K562 (cell line): ENCODE measurements around the gene DIPK1A. TPM values are rescaled to one million over a fixed set of nuclear protein-coding genes. Genes with fewer than 3 reads are reported as not detected.
A peak's percentile ranks its signal among the peaks of the same experiment; 100 is the strongest.

Experiments used
- CREB1 ChIP-seq, 2 experiments: sonication (generic) in 1 of 2; formaldehyde crosslinking in 1 of 2; IDR thresholded peaks; 2 replicates each; pipeline versions ENCODE4 v1.6.1 to v1.8.0; 2012 to 2022; ENCODE audit warnings: inconsistent platforms in 1 of 2, mild to moderate bottlenecking in 1 of 2, missing genetic modification reagents in 1 of 2, moderate library complexity in 1 of 2
- TOE1 ChIP-seq, 2 experiments: fragments of 450-650 bp in 1 of 2; sonication (generic) in 1 of 2; formaldehyde crosslinking in 1 of 2; IDR thresholded peaks; 2 replicates each; pipeline versions ENCODE4 v1.7.1 to v1.8.0; 2016 to 2022; ENCODE audit warnings: borderline replicate concordance in 2 of 2, mild to moderate bottlenecking in 2 of 2, antibody characterized with exemption in 1 of 2, inconsistent platforms in 1 of 2, low read depth in 1 of 2, missing genetic modification reagents in 1 of 2, moderate library complexity in 1 of 2
- polyA plus RNA-seq, 8 experiments: library from polyadenylated mRNA; depleted of rRNA in 4 of 8; stranded (reverse) in 5 of 8; unstranded in 3 of 8; fragments of >200 nt; fragmentation: Nextera tagmentation in 2 of 8; fragmentation: Illumina TruSeq in 1 of 8; extraction: Ambion mirVana in 2 of 8; extraction: Trizol in 1 of 8; gene quantifications; 2 replicates each; pipeline versions ENCODE4 v1.2.1 to v1.2.3, GENCODE V29; 2011 to 2014; ENCODE audit warnings: inconsistent platforms in 1 of 8, missing spikeins in 1 of 8
- total RNA-seq, 7 experiments: library from RNA; depleted of rRNA in 6 of 7; stranded (reverse); fragments of >200 nt in 6 of 7; fragmentation: Illumina TruSeq in 2 of 7; extraction: Trizol in 2 of 7; gene quantifications; 2 replicates each; pipeline versions ENCODE4 v1.2.1 to v1.2.3, GENCODE V29; 2011 to 2021; ENCODE audit warnings: low replicate concordance in 1 of 7
- TF ChIP-seq, protein P1 (sequence below): fragments of 450-650 bp; IDR thresholded peaks from 2 replicates; pipeline ENCODE4 v1.7.1; 2018; ENCODE audit warnings: mild to moderate bottlenecking, low read depth; ENCODE audit not compliant: partially characterized antibody
- TF ChIP-seq, protein P2 (sequence below): fragments of 450-650 bp; IDR thresholded peaks from 2 replicates; pipeline ENCODE4 v1.6.1; 2016; ENCODE audit warnings: mild to moderate bottlenecking, moderate library complexity

Gene DIPK1A
- total and polyA plus RNA-seq, 9 of the 15 experiments (the other 6 are each of a cell fraction or from before 2014, with no cell fraction given): 0.54 to 2.5 (median 1.3) TPM

DNA sequence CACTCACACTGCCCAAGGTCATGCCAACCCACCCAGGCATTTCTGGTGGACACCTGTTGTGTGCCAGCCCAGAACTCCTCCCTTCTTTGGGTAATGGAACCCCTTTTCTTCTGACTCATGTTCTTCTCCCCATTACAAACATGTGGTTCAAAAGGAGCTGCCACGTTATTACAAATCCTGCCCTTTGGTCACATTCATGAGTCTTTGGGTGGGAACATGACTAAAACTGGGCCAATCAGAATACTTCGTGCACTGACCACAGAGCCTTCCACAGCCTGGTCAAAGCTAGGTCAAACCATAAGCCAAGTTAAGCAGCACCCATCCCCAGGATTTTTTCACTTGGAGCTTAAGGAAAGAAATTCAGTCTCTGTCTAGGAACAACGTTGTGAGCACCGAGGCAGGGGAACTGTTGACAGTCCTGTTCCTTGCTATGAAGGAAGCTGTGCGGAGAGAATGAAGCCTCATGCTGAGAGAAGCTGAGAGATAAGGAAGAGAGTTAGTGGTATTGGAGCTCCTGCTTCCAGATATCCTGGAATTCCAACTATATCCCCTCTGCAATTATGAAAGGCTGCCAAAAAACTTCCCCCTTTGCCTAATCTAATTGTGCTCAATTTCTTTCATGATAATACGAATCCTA is 46.8 kb upstream of the DIPK1A start (continued):
- TF ChIP-seq, protein P1, sequence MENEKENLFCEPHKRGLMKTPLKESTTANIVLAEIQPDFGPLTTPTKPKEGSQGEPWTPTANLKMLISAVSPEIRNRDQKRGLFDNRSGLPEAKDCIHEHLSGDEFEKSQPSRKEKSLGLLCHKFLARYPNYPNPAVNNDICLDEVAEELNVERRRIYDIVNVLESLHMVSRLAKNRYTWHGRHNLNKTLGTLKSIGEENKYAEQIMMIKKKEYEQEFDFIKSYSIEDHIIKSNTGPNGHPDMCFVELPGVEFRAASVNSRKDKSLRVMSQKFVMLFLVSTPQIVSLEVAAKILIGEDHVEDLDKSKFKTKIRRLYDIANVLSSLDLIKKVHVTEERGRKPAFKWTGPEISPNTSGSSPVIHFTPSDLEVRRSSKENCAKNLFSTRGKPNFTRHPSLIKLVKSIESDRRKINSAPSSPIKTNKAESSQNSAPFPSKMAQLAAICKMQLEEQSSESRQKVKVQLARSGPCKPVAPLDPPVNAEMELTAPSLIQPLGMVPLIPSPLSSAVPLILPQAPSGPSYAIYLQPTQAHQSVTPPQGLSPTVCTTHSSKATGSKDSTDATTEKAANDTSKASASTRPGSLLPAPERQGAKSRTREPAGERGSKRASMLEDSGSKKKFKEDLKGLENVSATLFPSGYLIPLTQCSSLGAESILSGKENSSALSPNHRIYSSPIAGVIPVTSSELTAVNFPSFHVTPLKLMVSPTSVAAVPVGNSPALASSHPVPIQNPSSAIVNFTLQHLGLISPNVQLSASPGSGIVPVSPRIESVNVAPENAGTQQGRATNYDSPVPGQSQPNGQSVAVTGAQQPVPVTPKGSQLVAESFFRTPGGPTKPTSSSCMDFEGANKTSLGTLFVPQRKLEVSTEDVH: no peak
- TF ChIP-seq, protein P2, sequence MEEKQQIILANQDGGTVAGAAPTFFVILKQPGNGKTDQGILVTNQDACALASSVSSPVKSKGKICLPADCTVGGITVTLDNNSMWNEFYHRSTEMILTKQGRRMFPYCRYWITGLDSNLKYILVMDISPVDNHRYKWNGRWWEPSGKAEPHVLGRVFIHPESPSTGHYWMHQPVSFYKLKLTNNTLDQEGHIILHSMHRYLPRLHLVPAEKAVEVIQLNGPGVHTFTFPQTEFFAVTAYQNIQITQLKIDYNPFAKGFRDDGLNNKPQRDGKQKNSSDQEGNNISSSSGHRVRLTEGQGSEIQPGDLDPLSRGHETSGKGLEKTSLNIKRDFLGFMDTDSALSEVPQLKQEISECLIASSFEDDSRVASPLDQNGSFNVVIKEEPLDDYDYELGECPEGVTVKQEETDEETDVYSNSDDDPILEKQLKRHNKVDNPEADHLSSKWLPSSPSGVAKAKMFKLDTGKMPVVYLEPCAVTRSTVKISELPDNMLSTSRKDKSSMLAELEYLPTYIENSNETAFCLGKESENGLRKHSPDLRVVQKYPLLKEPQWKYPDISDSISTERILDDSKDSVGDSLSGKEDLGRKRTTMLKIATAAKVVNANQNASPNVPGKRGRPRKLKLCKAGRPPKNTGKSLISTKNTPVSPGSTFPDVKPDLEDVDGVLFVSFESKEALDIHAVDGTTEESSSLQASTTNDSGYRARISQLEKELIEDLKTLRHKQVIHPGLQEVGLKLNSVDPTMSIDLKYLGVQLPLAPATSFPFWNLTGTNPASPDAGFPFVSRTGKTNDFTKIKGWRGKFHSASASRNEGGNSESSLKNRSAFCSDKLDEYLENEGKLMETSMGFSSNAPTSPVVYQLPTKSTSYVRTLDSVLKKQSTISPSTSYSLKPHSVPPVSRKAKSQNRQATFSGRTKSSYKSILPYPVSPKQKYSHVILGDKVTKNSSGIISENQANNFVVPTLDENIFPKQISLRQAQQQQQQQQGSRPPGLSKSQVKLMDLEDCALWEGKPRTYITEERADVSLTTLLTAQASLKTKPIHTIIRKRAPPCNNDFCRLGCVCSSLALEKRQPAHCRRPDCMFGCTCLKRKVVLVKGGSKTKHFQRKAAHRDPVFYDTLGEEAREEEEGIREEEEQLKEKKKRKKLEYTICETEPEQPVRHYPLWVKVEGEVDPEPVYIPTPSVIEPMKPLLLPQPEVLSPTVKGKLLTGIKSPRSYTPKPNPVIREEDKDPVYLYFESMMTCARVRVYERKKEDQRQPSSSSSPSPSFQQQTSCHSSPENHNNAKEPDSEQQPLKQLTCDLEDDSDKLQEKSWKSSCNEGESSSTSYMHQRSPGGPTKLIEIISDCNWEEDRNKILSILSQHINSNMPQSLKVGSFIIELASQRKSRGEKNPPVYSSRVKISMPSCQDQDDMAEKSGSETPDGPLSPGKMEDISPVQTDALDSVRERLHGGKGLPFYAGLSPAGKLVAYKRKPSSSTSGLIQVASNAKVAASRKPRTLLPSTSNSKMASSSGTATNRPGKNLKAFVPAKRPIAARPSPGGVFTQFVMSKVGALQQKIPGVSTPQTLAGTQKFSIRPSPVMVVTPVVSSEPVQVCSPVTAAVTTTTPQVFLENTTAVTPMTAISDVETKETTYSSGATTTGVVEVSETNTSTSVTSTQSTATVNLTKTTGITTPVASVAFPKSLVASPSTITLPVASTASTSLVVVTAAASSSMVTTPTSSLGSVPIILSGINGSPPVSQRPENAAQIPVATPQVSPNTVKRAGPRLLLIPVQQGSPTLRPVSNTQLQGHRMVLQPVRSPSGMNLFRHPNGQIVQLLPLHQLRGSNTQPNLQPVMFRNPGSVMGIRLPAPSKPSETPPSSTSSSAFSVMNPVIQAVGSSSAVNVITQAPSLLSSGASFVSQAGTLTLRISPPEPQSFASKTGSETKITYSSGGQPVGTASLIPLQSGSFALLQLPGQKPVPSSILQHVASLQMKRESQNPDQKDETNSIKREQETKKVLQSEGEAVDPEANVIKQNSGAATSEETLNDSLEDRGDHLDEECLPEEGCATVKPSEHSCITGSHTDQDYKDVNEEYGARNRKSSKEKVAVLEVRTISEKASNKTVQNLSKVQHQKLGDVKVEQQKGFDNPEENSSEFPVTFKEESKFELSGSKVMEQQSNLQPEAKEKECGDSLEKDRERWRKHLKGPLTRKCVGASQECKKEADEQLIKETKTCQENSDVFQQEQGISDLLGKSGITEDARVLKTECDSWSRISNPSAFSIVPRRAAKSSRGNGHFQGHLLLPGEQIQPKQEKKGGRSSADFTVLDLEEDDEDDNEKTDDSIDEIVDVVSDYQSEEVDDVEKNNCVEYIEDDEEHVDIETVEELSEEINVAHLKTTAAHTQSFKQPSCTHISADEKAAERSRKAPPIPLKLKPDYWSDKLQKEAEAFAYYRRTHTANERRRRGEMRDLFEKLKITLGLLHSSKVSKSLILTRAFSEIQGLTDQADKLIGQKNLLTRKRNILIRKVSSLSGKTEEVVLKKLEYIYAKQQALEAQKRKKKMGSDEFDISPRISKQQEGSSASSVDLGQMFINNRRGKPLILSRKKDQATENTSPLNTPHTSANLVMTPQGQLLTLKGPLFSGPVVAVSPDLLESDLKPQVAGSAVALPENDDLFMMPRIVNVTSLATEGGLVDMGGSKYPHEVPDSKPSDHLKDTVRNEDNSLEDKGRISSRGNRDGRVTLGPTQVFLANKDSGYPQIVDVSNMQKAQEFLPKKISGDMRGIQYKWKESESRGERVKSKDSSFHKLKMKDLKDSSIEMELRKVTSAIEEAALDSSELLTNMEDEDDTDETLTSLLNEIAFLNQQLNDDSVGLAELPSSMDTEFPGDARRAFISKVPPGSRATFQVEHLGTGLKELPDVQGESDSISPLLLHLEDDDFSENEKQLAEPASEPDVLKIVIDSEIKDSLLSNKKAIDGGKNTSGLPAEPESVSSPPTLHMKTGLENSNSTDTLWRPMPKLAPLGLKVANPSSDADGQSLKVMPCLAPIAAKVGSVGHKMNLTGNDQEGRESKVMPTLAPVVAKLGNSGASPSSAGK: 0 out of 2 replicates have a peak, but pooled peaks have one; percentile 11
- no peak for TF ChIP-seq TOE1 (IDR thresholded peaks at IDR 0.05; ENCODE audit: borderline replicate concordance)
- no peak for TF ChIP-seq TOE1 (CRISPR knock-in tag; IDR thresholded peaks at IDR 0.05; ENCODE audit: borderline replicate concordance, low read depth)
- TF ChIP-seq CREB1 (IDR thresholded peaks at IDR 0.05): no peak
- TF ChIP-seq CREB1 (CRISPR knock-in tag; IDR thresholded peaks at IDR 0.05): no peak
- TF ChIP-seq, all 486 proteins: peak for 2
